GM12878 (cell line): ENCODE results near the gene TTC33. TPM values are rescaled to one million over a fixed set of nuclear protein-coding genes. Genes with fewer than 3 reads are reported as not detected.

Source experiments
- ATAC-seq: fragments of 200-7000 bp; cut with Tn5 transposase; 3 replicates; pipeline ENCODE4 v1.9.1; 2020; ENCODE audit warnings: mild to moderate bottlenecking, moderate library complexity
- BruUV-seq: library from RNA; stranded (reverse); fragments of 400-500 nt; replicated peaks from 2 replicates; lab custom pipeline; 2021; lab: Mats Ljungman, UMichigan
- CTCF ChIA-PET: fragments of 300-600 bp; sonication (Branson Sonifier 250); formaldehyde crosslinking; extraction: SDS; loops from one replicate; lab custom pipeline; 2021; ENCODE audit warnings: inconsistent platforms; lab: Yijun Ruan, JAX
- POLR2A ChIA-PET: fragments of 350-600 bp; formaldehyde crosslinking; extraction: SDS; loops from one replicate; lab custom pipeline; 2021; ENCODE audit warnings: inconsistent platforms; lab: Charles Lee
- RAD21 ChIA-PET: fragments of 300-600 bp; sonication (Branson Sonifier 250); formaldehyde crosslinking; loops from one replicate; lab custom pipeline; 2023; ENCODE audit warnings: antibody characterized with exemption; ENCODE audit not compliant: unreplicated experiment; lab: Charles Lee
- SMC1A ChIA-PET: fragments of 300-600 bp; sonication (Branson Sonifier 250); formaldehyde crosslinking; loops from one replicate; lab custom pipeline; 2023; ENCODE audit not compliant: unreplicated experiment, uncharacterized antibody; lab: Charles Lee
- DNase-seq: peaks from one replicate; pipeline ENCODE4 v3.0.0-alpha.2; 2011; ENCODE audit warnings: low read depth, low spot score
- FAIRE-seq: peaks from 3 replicates; lab custom pipeline; 2011; peaks lifted over from hg19 to GRCh38; lab: Jason Lieb, UNC
- H2AFZ ChIP-seq: 2 replicates; pipeline ENCODE4 v1.6.0; 2011; ENCODE audit warnings: low read depth, low read length, control low read depth; ENCODE audit not compliant: control insufficient read depth
- H3K27ac ChIP-seq: 2 replicates; pipeline ENCODE4 v1.5.1; 2011; ENCODE audit warnings: control low read depth; ENCODE audit not compliant: control insufficient read depth, insufficient read depth
- H3K27me3 ChIP-seq, 2 experiments: replicated peaks in 1 of 2; 2 replicates each; pipeline versions ENCODE4 v1.6.0 to v1.6.1; 2011; ENCODE audit warnings: low read length in 1 of 2; ENCODE audit not compliant: control insufficient read depth in 2 of 2, insufficient read depth in 2 of 2
- H3K36me3 ChIP-seq, 2 experiments: 2 replicates each; pipeline ENCODE4 v1.5.1; 2011; ENCODE audit warnings: low read length in 1 of 2; ENCODE audit not compliant: control insufficient read depth in 2 of 2, insufficient read depth in 2 of 2
- H3K4me1 ChIP-seq: 2 replicates; pipeline ENCODE4 v1.6.1; 2011; ENCODE audit warnings: mild to moderate bottlenecking, low read length, moderate library complexity, mixed read lengths; ENCODE audit not compliant: control insufficient read depth, insufficient read depth
- H3K4me2 ChIP-seq: 2 replicates; pipeline ENCODE4 v1.6.0; 2011; ENCODE audit warnings: control low read depth; ENCODE audit not compliant: control insufficient read depth, insufficient read depth
- H3K4me3 ChIP-seq: fragments of 200-600 bp; sonication (generic); 2 replicates; pipeline ENCODE4 v1.5.1; 2016
- H3K79me2 ChIP-seq: 2 replicates; pipeline ENCODE4 v1.6.0; 2011; ENCODE audit warnings: low read length; ENCODE audit not compliant: control insufficient read depth, insufficient read depth
- H3K9ac ChIP-seq: 2 replicates; pipeline ENCODE4 v1.8.0; 2011; ENCODE audit warnings: low read length, control low read depth, mixed read lengths; ENCODE audit not compliant: control insufficient read depth, insufficient read depth
- H3K9me3 ChIP-seq: replicated peaks from 3 replicates; pipeline ENCODE4 v1.5.1; 2011; ENCODE audit warnings: mild to moderate bottlenecking, low read length; ENCODE audit not compliant: control insufficient read depth, insufficient read depth
- H4K20me1 ChIP-seq: 2 replicates; pipeline ENCODE4 v1.6.0; 2011; ENCODE audit not compliant: control insufficient read depth, insufficient read depth
- BACH1 ChIP-seq: fragments of 450-650 bp; IDR thresholded peaks from 2 replicates; pipeline ENCODE4 v1.6.1; 2017; ENCODE audit warnings: mild to moderate bottlenecking, borderline replicate concordance
- CEBPZ ChIP-seq: fragments of 150-350 bp; IDR thresholded peaks from 2 replicates; pipeline ENCODE4 v1.6.1; 2016; ENCODE audit warnings: low read depth, low read length
- CHD1 ChIP-seq: IDR thresholded peaks from 2 replicates; pipeline ENCODE4 v1.6.1; 2012; ENCODE audit warnings: low read depth, low read length, improper control_type of control experiment
- CREM ChIP-seq: IDR thresholded peaks from 2 replicates; pipeline ENCODE4 v1.6.1; 2014; ENCODE audit warnings: antibody characterized with exemption, low read depth
- CTCF ChIP-seq, 3 experiments: IDR thresholded peaks in 2 of 3; conservative IDR thresholded peaks in 1 of 3; 2 replicates each; pipeline ENCODE4 v1.5.1; 2011; ENCODE audit warnings: low read depth in 3 of 3, low read length in 3 of 3, mild to moderate bottlenecking in 3 of 3, control low read depth in 2 of 3, moderate library complexity in 2 of 3, inconsistent platforms in 1 of 3, mixed read lengths in 1 of 3; ENCODE audit not compliant: control insufficient read depth in 2 of 3, insufficient read depth in 1 of 3; ENCODE audit errors: extremely low read depth in 1 of 3
- EED ChIP-seq: sonication (generic); IDR thresholded peaks from 2 replicates; pipeline ENCODE4 v1.6.1; 2016; ENCODE audit warnings: antibody characterized with exemption, low read depth
- IKZF2 ChIP-seq, 2 experiments: fragments of 450-650 bp; IDR thresholded peaks; 2 replicates each; pipeline ENCODE4 v1.6.1; 2017; ENCODE audit warnings: mild to moderate bottlenecking in 2 of 2, moderate library complexity in 2 of 2
- JUNB ChIP-seq: IDR thresholded peaks from 2 replicates; pipeline ENCODE4 v1.6.1; 2016; ENCODE audit warnings: antibody characterized with exemption, mild to moderate bottlenecking
- MTA2 ChIP-seq: fragments of 450-650 bp; IDR thresholded peaks from 2 replicates; pipeline ENCODE4 v1.6.1; 2016; ENCODE audit warnings: low read depth, mild to moderate bottlenecking, moderate library complexity
- NR2F1 ChIP-seq: fragments of 450-650 bp; conservative IDR thresholded peaks from 2 replicates; pipeline ENCODE4 v1.6.1; 2017; ENCODE audit warnings: mild to moderate bottlenecking
- POLR2A ChIP-seq: IDR thresholded peaks from 2 replicates; pipeline ENCODE4 v1.6.1; 2011; ENCODE audit warnings: low read depth, mild to moderate bottlenecking, low read length
- POLR2AphosphoS2 ChIP-seq: IDR thresholded peaks from 2 replicates; pipeline ENCODE4 v1.6.1; 2011; ENCODE audit warnings: low read depth, mild to moderate bottlenecking, low read length, improper control_type of control experiment, moderate library complexity
- RUNX3 ChIP-seq: IDR thresholded peaks from 2 replicates; pipeline ENCODE4 v1.6.1; 2012; ENCODE audit warnings: low read length, inconsistent platforms
- SREBF2 ChIP-seq: IDR thresholded peaks from 2 replicates; pipeline ENCODE4 v1.6.1; 2012; ENCODE audit warnings: mild to moderate bottlenecking, low read length
- STAT1 ChIP-seq: fragments of 450-650 bp; conservative IDR thresholded peaks from 2 replicates; pipeline ENCODE4 v1.6.1; 2014; ENCODE audit warnings: antibody characterized with exemption, mild to moderate bottlenecking
- STAT3 ChIP-seq: IDR thresholded peaks from 2 replicates; pipeline ENCODE4 v1.6.1; 2011; ENCODE audit warnings: low read depth, low read length, improper control_type of control experiment
- TAF1 ChIP-seq: IDR thresholded peaks from 2 replicates; pipeline ENCODE4 v1.6.1; 2011; ENCODE audit warnings: mild to moderate bottlenecking, low read depth, low read length, borderline replicate concordance
- USF1 ChIP-seq: IDR thresholded peaks from 2 replicates; pipeline ENCODE4 v1.6.1; 2011; ENCODE audit warnings: borderline replicate concordance, low read depth, mild to moderate bottlenecking, moderate library complexity, mixed read lengths, low read length; ENCODE audit not compliant: insufficient read depth; ENCODE audit errors: extremely low read length
- WGBS: methylation state at CpG from one replicate; pipeline ENCODE4 v1.1.6; 2016; ENCODE audit warnings: low lambda C conversion rate; ENCODE audit not compliant: insufficient replicate concordance, insufficient coverage; ENCODE audit errors: missing lambda C conversion rate; 5-methylcytosine and 5-hydroxymethylcytosine counted together
- in situ Hi-C: fragments of 300-500 bp; cut with MboI; formaldehyde crosslinking; loops from 9 replicates; pipeline ENCODE4 v1.14.3; 2018; ENCODE audit warnings: mixed read lengths
- intact Hi-C: fragments of 100-400 bp; cut with micrococcal nuclease; formaldehyde crosslinking; loops from one replicate; pipeline ENCODE4 v1.14.2; 2022; ENCODE audit not compliant: unreplicated experiment
- polyA plus RNA-seq, 11 experiments: library from polyadenylated mRNA; depleted of rRNA in 4 of 11; unstranded in 6 of 11; stranded (reverse) in 5 of 11; fragments of >200 nt; fragmentation: Nextera tagmentation in 4 of 11; fragmentation: Illumina TruSeq in 1 of 11; extraction: Ambion mirVana in 4 of 11; extraction: Trizol in 1 of 11; gene quantifications; 1 replicate in 1 of 11; 2 replicates in 10 of 11; pipeline versions ENCODE4 v1.2.1 to v1.2.3, GENCODE V29; 2011 to 2016; ENCODE audit warnings: inconsistent platforms in 2 of 11, missing spikeins in 2 of 11, low read depth in 1 of 11
- total RNA-seq, 4 experiments: library from RNA; depleted of rRNA in 3 of 4; stranded (reverse); fragments of >200 nt in 3 of 4; fragmentation: Illumina TruSeq in 1 of 4; extraction: Trizol in 1 of 4; gene quantifications; 2 replicates each; pipeline versions ENCODE4 v1.2.1 to v1.2.3, GENCODE V29; 2013 to 2021

TTC33 gene
- total and polyA plus RNA-seq, 10 of the 15 experiments (the other 5 are each of a cell fraction or from before 2014, with no cell fraction given): 7.9 to 22.3 (median 14.6) TPM

GRCh38 chr5:40798012-40798800 lies 42.4 kb upstream of the TTC33 start, which contains the start of gene PRKAA1:
Gene PRKAA1 (minus strand): TSS chr5:40798374. CDS start chr5:40798189, 185 bp downstream.
- no peak for FAIRE-seq
- TF ChIP-seq CEBPZ (no peak), USF1 (no peak), BACH1 (0 out of 2 replicates have a peak, but pooled peaks have one; percentile 11), POLR2A (peak; percentile 88), STAT3 (no peak), IKZF2 (IDR thresholded peaks at IDR 0.05) (peak; percentile 60 to 62; a peak in 2 of 4 replicates), JUNB (no peak), RUNX3 (peak; percentile 31; the same call in 1 of the 2 replicates), NR2F1 (no peak; the same call in 1 of the 2 replicates), CTCF (IDR thresholded peaks at IDR 0.05 in 2 of 3, conservative IDR thresholded peaks at IDR 0.05 in 1 of 3; ENCODE audit: control insufficient read depth in 2 of 3, extremely low read depth in 1 of 3, insufficient read depth in 1 of 3, low read depth in 3 of 3, low read length in 3 of 3) (peak; percentile 39 to 74 (median 64); a peak in 5 of 6 replicates), CREM (0 out of 2 replicates have a peak, but pooled peaks have one; percentile 37), SREBF2 (no peak), TAF1 (peak; percentile 91), MTA2 (0 out of 2 replicates have a peak, but pooled peaks have one; percentile 23), POLR2AphosphoS2 (no peak), CHD1 (no peak), STAT1 (no peak), EED (peak; percentile 37; the same call in 1 of the 2 replicates)

More at GRCh38 chr5:40798012-40798800, 42.4 kb upstream of the TTC33 start, which contains the start of gene PRKAA1:
- ChIA-PET POLR2A (interaction anchor here (0.6 kb wide), 2 partner anchors 42 to 1036 kb away, joined by 3 to 4 read pairs; no protein-coding TSS in a partner anchor), RAD21 (no interaction called here), CTCF (interaction anchor here (0.6 to 1.3 kb wide), 3 partner anchors 10 to 40 kb away, joined by 3 read pairs; no protein-coding TSS in a partner anchor), SMC1A (interaction anchor here (0.7 kb wide), 1 partner anchor 35 kb away, joined by 4 read pairs; no protein-coding TSS in a partner anchor)
- peak within 1 kb of the TSS; percentile 79 for H3K9ac ChIP-seq
- H3K27ac ChIP-seq: no peak within 1 kb of the TSS; the same call in none of the 2 replicates
- WGBS: 1% methylated on average over 58 of the region's 70 CpGs
- H3K27me3 ChIP-seq: peaks cover 0 to 1% of the 10 kb centered on the region in 2 experiments; a peak in 1 of 4 replicates
- H3K9me3 ChIP-seq: no peaks in the 10 kb centered on the region
- H3K79me2 ChIP-seq: peaks cover 36% of the 10 kb centered on the region
- peak within 1 kb of the TSS; percentile 84 for H3K4me3 ChIP-seq
- intact Hi-C loops (loop anchor here (1.0 kb wide), 1 partner anchor 43 kb away; the partner anchor contains the start of gene TTC33), in situ Hi-C loops (no loop called here)
- H3K36me3 ChIP-seq: no peaks in the 10 kb centered on the region
- peak within 1 kb of the TSS; percentile 98 for H3K4me2 ChIP-seq
- H4K20me1 ChIP-seq: no peaks in the 10 kb centered on the region
- no peaks in the 10 kb centered on the region for H3K4me1 ChIP-seq
- peak within 1 kb of the TSS; percentile 99 for H2AFZ ChIP-seq
- DNase-seq (peak; percentile 20), ATAC-seq (peak; percentile 95)
- no TSS peak for BruUV-seq
